Neural cell (in vitro differentiated cells): Measurements from ENCODE around the gene MAGEF1. TPM values are rescaled to one million over a fixed set of nuclear protein-coding genes. Genes with fewer than 3 reads are reported as not detected.

Source experiments
- H2AFZ ChIP-seq: fragments of 200-600, 300-800 bp; sonication (generic), shearing (Covaris generic); 2 replicates; pipeline ENCODE4 v1.6.0; 2014; ENCODE audit warnings: low read depth, mild to moderate bottlenecking, antibody characterized with exemption, low read length, moderate library complexity
- H3F3A ChIP-seq: fragments of 200-600 bp; shearing (Covaris generic); 2 replicates; pipeline ENCODE4 v1.6.1; 2016; ENCODE audit warnings: mild to moderate bottlenecking, moderate library complexity, mixed read lengths, antibody characterized with exemption, low read length; ENCODE audit not compliant: insufficient read depth, poor library complexity, severe bottlenecking
- H3K27ac ChIP-seq: fragments of 200-600, 300-800 bp; sonication (generic), shearing (Covaris generic); 2 replicates; pipeline ENCODE4 v1.5.1; 2014; ENCODE audit warnings: mild to moderate bottlenecking, low read length, moderate library complexity
- H3K27me3 ChIP-seq: fragments of 300-800, 200-600 bp; sonication (generic), shearing (Covaris generic); 2 replicates; pipeline ENCODE4 v1.6.0; 2014; ENCODE audit warnings: mild to moderate bottlenecking, low read depth, low read length, moderate library complexity; ENCODE audit not compliant: insufficient read depth
- H3K36me3 ChIP-seq: fragments of 300-800, 200-600 bp; sonication (generic), shearing (Covaris generic); 2 replicates; pipeline ENCODE4 v1.5.1; 2014; ENCODE audit warnings: mild to moderate bottlenecking, antibody characterized with exemption, low read length, moderate library complexity; ENCODE audit not compliant: insufficient read depth
- H3K4me2 ChIP-seq: fragments of 300-800, 200-600 bp; sonication (generic), shearing (Covaris generic); 2 replicates; pipeline ENCODE4 v1.6.0; 2014; ENCODE audit warnings: mild to moderate bottlenecking, low read length
- H3K4me3 ChIP-seq: fragments of 300-800, 200-600 bp; sonication (generic), shearing (Covaris generic); 2 replicates; pipeline ENCODE4 v1.5.1; 2014; ENCODE audit warnings: mild to moderate bottlenecking, low read length, moderate library complexity
- H3K79me2 ChIP-seq: fragments of 200-600 bp; shearing (Covaris generic); replicated peaks from 2 replicates; pipeline ENCODE4 v1.6.0; 2014; ENCODE audit warnings: mild to moderate bottlenecking, low read length, moderate library complexity; ENCODE audit not compliant: insufficient read depth
- H3K9ac ChIP-seq: fragments of 300-800, 200-600 bp; sonication (generic), shearing (Covaris generic); 2 replicates; pipeline ENCODE4 v1.6.1; 2016; ENCODE audit warnings: mild to moderate bottlenecking, low read length, mixed read lengths
- H3K9me2 ChIP-seq: fragments of 200-600 bp; shearing (Covaris generic); 2 replicates; pipeline ENCODE4 v1.6.1; 2016; ENCODE audit warnings: mild to moderate bottlenecking, low read length, mixed read lengths; ENCODE audit not compliant: insufficient read depth
- H3K9me3 ChIP-seq: fragments of 200-600, 300-800 bp; sonication (generic), shearing (Covaris generic); 2 replicates; pipeline ENCODE4 v1.6.1; 2016; ENCODE audit warnings: mild to moderate bottlenecking, mixed run types, low read length, moderate library complexity, mixed read lengths
- H4K20me1 ChIP-seq: fragments of 200-600 bp; shearing (Covaris generic); 2 replicates; pipeline ENCODE4 v1.6.1; 2016; ENCODE audit warnings: mild to moderate bottlenecking, mixed run types; ENCODE audit not compliant: insufficient read depth
- CTCF ChIP-seq: fragments of 450-650 bp; IDR thresholded peaks from 2 replicates; pipeline ENCODE4 v1.5.1; 2014; ENCODE audit warnings: antibody characterized with exemption, mild to moderate bottlenecking, moderate library complexity; ENCODE audit not compliant: poor library complexity, severe bottlenecking
- EP300 ChIP-seq: fragments of 450-650 bp; conservative IDR thresholded peaks from 2 replicates; pipeline ENCODE4 v1.6.1; 2014; ENCODE audit warnings: antibody characterized with exemption, mild to moderate bottlenecking, moderate library complexity; ENCODE audit not compliant: poor library complexity, severe bottlenecking
- EZH2 ChIP-seq: fragments of 200-600, 300-800 bp; shearing (Covaris generic), sonication (generic); IDR thresholded peaks from 2 replicates; pipeline ENCODE4 v1.6.1; 2014; ENCODE audit warnings: antibody characterized with exemption, low read length, borderline replicate concordance, mild to moderate bottlenecking; ENCODE audit not compliant: insufficient read depth, poor library complexity, severe bottlenecking
- MXI1 ChIP-seq: fragments of 450-650 bp; conservative IDR thresholded peaks from 2 replicates; pipeline ENCODE4 v1.6.1; 2014; ENCODE audit warnings: antibody characterized with exemption, mild to moderate bottlenecking; ENCODE audit not compliant: poor library complexity, severe bottlenecking
- POLR2AphosphoS5 ChIP-seq: IDR thresholded peaks from 2 replicates; pipeline ENCODE4 v1.6.1; 2012
- RAD21 ChIP-seq: fragments of 450-650 bp; conservative IDR thresholded peaks from 2 replicates; pipeline ENCODE4 v1.6.1; 2014; ENCODE audit warnings: antibody characterized with exemption, mild to moderate bottlenecking, moderate library complexity
- SMC3 ChIP-seq: fragments of 450-650 bp; conservative IDR thresholded peaks from 2 replicates; pipeline ENCODE4 v1.6.1; 2014; ENCODE audit warnings: antibody characterized with exemption, mild to moderate bottlenecking, moderate library complexity; ENCODE audit not compliant: poor library complexity
- TAF1 ChIP-seq: IDR thresholded peaks from 2 replicates; pipeline ENCODE4 v1.6.1; 2012; ENCODE audit warnings: low read depth
- polyA plus RNA-seq: library from polyadenylated mRNA; depleted of rRNA; stranded (reverse); fragments of >200 nt; gene quantifications from 2 replicates; pipeline ENCODE4 v1.2.3, GENCODE V29; 2014
- TF ChIP-seq, protein P1 (sequence below): IDR thresholded peaks from 2 replicates; pipeline ENCODE4 v1.6.1; 2012; ENCODE audit warnings: borderline replicate concordance

The MAGEF1 gene
- polyA plus RNA-seq, 1 donor from 2014 or later = 103 TPM

DNA sequence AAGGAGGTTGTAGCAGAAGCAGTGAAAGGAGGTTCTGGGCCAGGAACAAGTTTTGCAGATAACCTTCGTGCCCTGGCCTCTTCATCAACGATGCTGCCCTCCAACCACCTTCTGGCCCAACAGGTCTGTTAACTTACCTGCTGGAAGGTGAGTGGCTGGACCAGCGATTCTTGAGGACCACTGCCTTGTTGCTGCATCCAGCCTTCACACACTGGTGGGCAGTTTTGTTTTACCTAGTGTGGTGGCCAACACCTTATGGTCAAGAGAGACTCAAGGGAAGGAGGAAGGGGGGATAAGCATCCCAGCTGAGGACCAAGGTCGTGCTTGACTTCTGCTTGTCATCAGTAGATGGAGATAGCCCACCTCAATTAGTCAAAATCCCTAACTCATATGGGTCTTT, 7.8 kb upstream of the MAGEF1 start:
- no peaks in the 10 kb centered on the region for H3K9me3 ChIP-seq
- H3K9ac ChIP-seq = no peak overlapping the region
- H4K20me1 ChIP-seq = no peaks in the 10 kb centered on the region
- H2AFZ ChIP-seq = no peak overlapping the region
- no peak for TF ChIP-seq SMC3
- TF ChIP-seq TAF1 = no peak
- no peak for TF ChIP-seq EP300
- TF ChIP-seq MXI1 = no peak
- TF ChIP-seq POLR2AphosphoS5 = no peak
- TF ChIP-seq, protein P1, sequence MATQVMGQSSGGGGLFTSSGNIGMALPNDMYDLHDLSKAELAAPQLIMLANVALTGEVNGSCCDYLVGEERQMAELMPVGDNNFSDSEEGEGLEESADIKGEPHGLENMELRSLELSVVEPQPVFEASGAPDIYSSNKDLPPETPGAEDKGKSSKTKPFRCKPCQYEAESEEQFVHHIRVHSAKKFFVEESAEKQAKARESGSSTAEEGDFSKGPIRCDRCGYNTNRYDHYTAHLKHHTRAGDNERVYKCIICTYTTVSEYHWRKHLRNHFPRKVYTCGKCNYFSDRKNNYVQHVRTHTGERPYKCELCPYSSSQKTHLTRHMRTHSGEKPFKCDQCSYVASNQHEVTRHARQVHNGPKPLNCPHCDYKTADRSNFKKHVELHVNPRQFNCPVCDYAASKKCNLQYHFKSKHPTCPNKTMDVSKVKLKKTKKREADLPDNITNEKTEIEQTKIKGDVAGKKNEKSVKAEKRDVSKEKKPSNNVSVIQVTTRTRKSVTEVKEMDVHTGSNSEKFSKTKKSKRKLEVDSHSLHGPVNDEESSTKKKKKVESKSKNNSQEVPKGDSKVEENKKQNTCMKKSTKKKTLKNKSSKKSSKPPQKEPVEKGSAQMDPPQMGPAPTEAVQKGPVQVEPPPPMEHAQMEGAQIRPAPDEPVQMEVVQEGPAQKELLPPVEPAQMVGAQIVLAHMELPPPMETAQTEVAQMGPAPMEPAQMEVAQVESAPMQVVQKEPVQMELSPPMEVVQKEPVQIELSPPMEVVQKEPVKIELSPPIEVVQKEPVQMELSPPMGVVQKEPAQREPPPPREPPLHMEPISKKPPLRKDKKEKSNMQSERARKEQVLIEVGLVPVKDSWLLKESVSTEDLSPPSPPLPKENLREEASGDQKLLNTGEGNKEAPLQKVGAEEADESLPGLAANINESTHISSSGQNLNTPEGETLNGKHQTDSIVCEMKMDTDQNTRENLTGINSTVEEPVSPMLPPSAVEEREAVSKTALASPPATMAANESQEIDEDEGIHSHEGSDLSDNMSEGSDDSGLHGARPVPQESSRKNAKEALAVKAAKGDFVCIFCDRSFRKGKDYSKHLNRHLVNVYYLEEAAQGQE = no peak
- TF ChIP-seq CTCF = no peak
- TF ChIP-seq RAD21 = no peak
- no peak for TF ChIP-seq EZH2
- no peak overlapping the region for H3K27ac ChIP-seq
- no peaks in the 10 kb centered on the region for H3K79me2 ChIP-seq
- H3K4me3 ChIP-seq = no peak overlapping the region
- H3K36me3 ChIP-seq = no peaks in the 10 kb centered on the region
- no peaks in the 10 kb centered on the region for H3K27me3 ChIP-seq
- no peak overlapping the region for H3K4me2 ChIP-seq
- H3F3A ChIP-seq = no peaks in the 10 kb centered on the region
- no peaks in the 10 kb centered on the region for H3K9me2 ChIP-seq

- Histone ChIP-seq H3K27me3 (no peaks in the 10 kb centered on the region), H3K9ac (no peak overlapping the region), H3K36me3 (no peaks in the 10 kb centered on the region), H3K27ac (no peak overlapping the region), H4K20me1 (no peaks in the 10 kb centered on the region), H2AFZ (no peak overlapping the region), H3K4me3 (no peak overlapping the region), H3K9me2 (no peaks in the 10 kb centered on the region), H3K79me2 (no peaks in the 10 kb centered on the region), H3F3A (no peaks in the 10 kb centered on the region), H3K4me2 (no peak overlapping the region), H3K9me3 (no peaks in the 10 kb centered on the region)
- TF ChIP-seq MXI1 = no peak
- no peak for TF ChIP-seq TAF1
- TF ChIP-seq POLR2AphosphoS5 = no peak
- no peak for TF ChIP-seq EZH2
- no peak for TF ChIP-seq SMC3
- TF ChIP-seq, protein P1 = no peak
- TF ChIP-seq RAD21 = no peak
- no peak for TF ChIP-seq EP300
- no peak for TF ChIP-seq CTCF
Observed at GRCh38 chr3:184718431-184718830, 6.6 kb upstream of the MAGEF1 start.
